Endodermal cell (in vitro differentiated cells): ENCODE results near the gene PRPF40B. TPM values are rescaled to one million over a fixed set of nuclear protein-coding genes. Genes with fewer than 3 reads are reported as not detected.
A peak's percentile ranks its signal among the peaks of the same experiment; 100 is the strongest.
"Not testable (repeated sequence)": the region's sequence is repeated elsewhere in the genome, so short reads cannot be mapped to it uniquely, and the experiment has no call there.

Experiments used
- DNase-seq: peaks from one replicate; pipeline ENCODE4 v3.0.0-alpha.2; 2017
- H3K27ac ChIP-seq: 2 replicates; pipeline ENCODE4 v1.5.1; 2013; ENCODE audit warnings: mild to moderate bottlenecking, low read depth, low read length, moderate library complexity
- H3K27me3 ChIP-seq: 2 replicates; pipeline ENCODE4 v1.6.1; 2013; ENCODE audit warnings: mild to moderate bottlenecking, low read length, moderate library complexity; ENCODE audit not compliant: insufficient read depth, control insufficient read depth, poor library complexity, severe bottlenecking
- H3K36me3 ChIP-seq: 2 replicates; pipeline ENCODE4 v1.7.0; 2013; ENCODE audit warnings: mild to moderate bottlenecking, low read length, moderate library complexity; ENCODE audit not compliant: control insufficient read depth, insufficient read depth
- H3K4me1 ChIP-seq: one replicate; pipeline ENCODE4 v1.7.0; 2013; ENCODE audit warnings: low read length; ENCODE audit not compliant: control insufficient read depth, insufficient read depth
- H3K4me3 ChIP-seq: 2 replicates; pipeline ENCODE4 v1.5.1; 2013; ENCODE audit warnings: mild to moderate bottlenecking, low read length, moderate library complexity
- H3K9ac ChIP-seq: 2 replicates; pipeline ENCODE4 v1.6.1; 2013; ENCODE audit warnings: mild to moderate bottlenecking, low read length, moderate library complexity; ENCODE audit not compliant: poor library complexity, severe bottlenecking; ENCODE audit errors: extremely low read depth
- H3K9me3 ChIP-seq: 2 replicates; pipeline ENCODE4 v1.6.1; 2013; ENCODE audit warnings: mild to moderate bottlenecking, low read length, moderate library complexity; ENCODE audit not compliant: control insufficient read depth
- H3K27ac Mint-ChIP-seq: 2 replicates; pipeline ENCODE4 v1.8.0; 2020; ENCODE audit warnings: mixed read lengths
- H3K27me3 Mint-ChIP-seq: 2 replicates; pipeline ENCODE4 v1.8.0; 2021; ENCODE audit warnings: mild to moderate bottlenecking, mixed read lengths; ENCODE audit not compliant: insufficient read depth
- H3K36me3 Mint-ChIP-seq: 2 replicates; pipeline ENCODE4 v1.8.0; 2020; ENCODE audit warnings: low read depth, mixed read lengths
- H3K4me1 Mint-ChIP-seq: 2 replicates; pipeline ENCODE4 v1.8.0; 2020; ENCODE audit warnings: mixed read lengths
- H3K4me3 Mint-ChIP-seq: 2 replicates; pipeline ENCODE4 v1.8.0; 2020; ENCODE audit warnings: mild to moderate bottlenecking, moderate library complexity, mixed read lengths
- H3K9me3 Mint-ChIP-seq: 2 replicates; pipeline ENCODE4 v1.8.0; 2020; ENCODE audit warnings: mild to moderate bottlenecking, mixed read lengths
- CTCF ChIP-seq: fragments of 200-600 bp; sonication (generic); conservative IDR thresholded peaks from 2 replicates; pipeline ENCODE4 v1.5.0; 2021; ENCODE audit warnings: antibody characterized with exemption, mild to moderate bottlenecking
- whole genome bisulfite sequencing, 2 experiments: methylation state at CpG; one replicate each; pipeline versions ENCODE4 v1.1.5 to v1.1.7; 2013; ENCODE audit warnings: missing lambda C conversion rate in 2 of 2, mixed read lengths in 1 of 2; ENCODE audit not compliant: insufficient coverage in 1 of 2, insufficient read length in 1 of 2; 5-methylcytosine and 5-hydroxymethylcytosine counted together
- total RNA-seq, 2 donors: library from RNA; stranded (reverse); fragmentation: NEBNext Ultra II Directional in 1 of 2; extraction: Animal tissue kit (Norgen Biotek cat#: 25700) in 1 of 2; gene quantifications; 2 replicates in 1 of 2; 3 replicates in 1 of 2; pipeline ENCODE4 v1.2.1, GENCODE V29; 2021

Gene PRPF40B
- total RNA-seq, 2 donors from 2014 or later, result 33.8 to 45.6 TPM

DNA sequence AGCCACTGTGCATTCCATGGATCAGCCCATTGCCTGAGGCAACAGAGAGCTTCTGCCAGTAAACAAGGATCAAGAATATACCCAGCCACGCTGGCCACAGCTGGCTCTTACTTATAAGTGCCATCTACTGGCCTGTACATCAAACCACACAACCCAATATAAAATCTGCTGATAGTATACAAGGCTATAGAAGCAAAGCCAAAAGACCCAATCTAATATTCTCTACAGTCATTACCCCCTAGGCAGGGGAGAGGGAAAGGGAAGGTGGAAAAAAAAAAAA lies 13.5 kb upstream of the PRPF40B start:
- Mint-ChIP-seq H3K27me3 (peaks cover 3% of the 10 kb centered on the region), H3K36me3 (no peaks in the 10 kb centered on the region), H3K4me1 (no peaks in the 10 kb centered on the region), H3K9me3 (peaks cover 5% of the 10 kb centered on the region), H3K4me3 (no peak overlapping the region), H3K27ac (no peak overlapping the region)
- Histone ChIP-seq H3K27ac (no peak overlapping the region), H3K9me3 (no peaks in the 10 kb centered on the region), H3K4me3 (no peak overlapping the region), H3K36me3 (no peaks in the 10 kb centered on the region), H3K9ac (no peak overlapping the region), H3K27me3 (no peaks in the 10 kb centered on the region), H3K4me1 (no peaks in the 10 kb centered on the region)
- peak; percentile 45 for DNase-seq
- 85% methylated on average over 1 of the region's 1 CpG; no CpG with 5 or more reads in 1 of the 2 experiments for WGBS, 2 experiments
- peak; percentile 32 for TF ChIP-seq CTCF

GRCh38 chr12:49610785-49611184 lies 12.6 kb upstream of the PRPF40B start:
- H3K4me3 ChIP-seq, H3K27ac Mint-ChIP-seq, DNase-seq, H3K4me1 ChIP-seq, H3K27me3 ChIP-seq, H3K27me3 Mint-ChIP-seq, H3K36me3 ChIP-seq, H3K4me1 Mint-ChIP-seq, H3K36me3 Mint-ChIP-seq, H3K9me3 ChIP-seq, H3K9me3 Mint-ChIP-seq, H3K4me3 Mint-ChIP-seq, H3K27ac ChIP-seq, H3K9ac ChIP-seq: not testable (repeated sequence)
- WGBS, 2 experiments, result 94 to 100% methylated on average over 3 to 4 of the region's 4 CpGs

DNA sequence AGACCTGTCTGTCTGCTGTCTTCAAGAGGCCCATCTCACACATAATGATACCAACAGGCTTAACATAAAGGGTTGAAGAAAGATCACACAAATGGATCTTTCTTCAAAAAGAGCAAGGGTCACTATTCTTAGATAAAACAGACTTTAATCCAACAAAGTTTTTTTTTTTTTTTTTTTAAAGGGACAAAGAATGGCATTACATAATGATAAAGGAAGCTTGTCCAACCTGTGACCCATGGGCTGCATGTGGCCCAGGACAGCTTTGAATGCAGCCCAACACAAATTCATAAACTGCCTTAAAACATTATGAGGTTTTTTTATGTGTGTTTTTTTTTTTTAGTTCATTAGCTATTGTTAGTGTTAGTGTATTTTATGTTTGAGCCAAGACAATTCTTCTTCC lies 11.2 kb upstream of the PRPF40B start:
- H3K9me3 Mint-ChIP-seq, result peaks cover 5% of the 10 kb centered on the region
- H3K36me3 Mint-ChIP-seq, result no peaks in the 10 kb centered on the region
- H3K36me3 ChIP-seq, result no peaks in the 10 kb centered on the region
- no peak for TF ChIP-seq CTCF
- H3K27me3 Mint-ChIP-seq, result peaks cover 5% of the 10 kb centered on the region
- H3K9me3 ChIP-seq, result peaks cover 6% of the 10 kb centered on the region
- H3K4me1 Mint-ChIP-seq, result peaks cover 5% of the 10 kb centered on the region
- no peaks in the 10 kb centered on the region for H3K4me1 ChIP-seq
- H3K4me3 ChIP-seq, result no peak overlapping the region
- no peak overlapping the region for H3K27ac Mint-ChIP-seq
- H3K27me3 ChIP-seq, result no peaks in the 10 kb centered on the region
- DNase-seq, result no peak
- no peak overlapping the region for H3K4me3 Mint-ChIP-seq
- H3K9ac ChIP-seq, result no peak overlapping the region
- no peak overlapping the region for H3K27ac ChIP-seq

GRCh38 chr12:49615725-49616124 lies 7.6 kb upstream of the PRPF40B start:
- Mint-ChIP-seq H3K9me3 (peaks cover 1% of the 10 kb centered on the region), H3K27me3 (peaks cover 8% of the 10 kb centered on the region), H3K4me3 (no peak overlapping the region), H3K27ac (no peak overlapping the region), H3K4me1 (peaks cover 16% of the 10 kb centered on the region), H3K36me3 (no peaks in the 10 kb centered on the region)
- H3K9me3 ChIP-seq, result peaks cover 6% of the 10 kb centered on the region
- H3K4me1 ChIP-seq, result no peaks in the 10 kb centered on the region
- H3K4me3 ChIP-seq, result no peak overlapping the region
- H3K9ac ChIP-seq, result no peak overlapping the region
- 60 to 95% methylated on average over 1 to 5 of the region's 7 CpGs for WGBS, 2 experiments
- no peak for DNase-seq
- no peak overlapping the region for H3K27ac ChIP-seq
- no peaks in the 10 kb centered on the region for H3K27me3 ChIP-seq
- H3K36me3 ChIP-seq, result no peaks in the 10 kb centered on the region
- no peak for TF ChIP-seq CTCF
